Measurements from ENCODE around the gene KANSL1L. TPM values are rescaled to one million over a fixed set of nuclear protein-coding genes. Genes with fewer than 3 reads are reported as not detected.

KANSL1L gene
- total RNA-seq, 2 experiments from 2014 or later: 6.7 to 7.0 TPM

DNA sequence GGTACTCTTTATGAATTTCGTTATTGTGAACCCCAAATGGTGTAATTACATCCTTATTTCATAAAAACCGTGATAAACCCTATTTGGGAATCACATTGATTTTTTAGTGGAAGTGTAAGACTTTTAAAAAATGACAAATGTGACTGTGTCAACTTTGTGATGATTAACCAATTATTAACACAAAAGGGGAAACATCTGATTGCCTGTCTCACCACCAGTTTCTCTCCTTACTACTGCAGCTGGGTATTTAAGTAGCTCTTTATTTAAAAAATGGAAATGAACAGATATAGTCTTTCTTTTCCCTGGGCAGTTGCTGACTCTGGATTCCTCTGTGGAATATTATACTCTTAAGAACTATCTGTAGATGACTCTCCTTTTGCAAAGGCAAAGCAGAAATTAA lies 180.4 kb downstream of the KANSL1L start:
- Histone ChIP-seq H3K27me3 (ENCODE audit: control insufficient read depth in 1 of 2, insufficient read depth in 2 of 2, low read length in 2 of 2) (no peaks in the 10 kb centered on the region), H3K27ac (ENCODE audit: low read depth in 1 of 2, low read length in 2 of 2) (no peak overlapping the region), H3K4me3 (ENCODE audit: low read length) (no peak overlapping the region), H3K36me3 (ENCODE audit: insufficient read depth, low read length) (no peaks in the 10 kb centered on the region), H3K4me1 (ENCODE audit: insufficient read depth, low read length) (no peaks in the 10 kb centered on the region), H3K9me3 (ENCODE audit: control insufficient read depth in 1 of 2, insufficient read depth in 1 of 2, low read length in 2 of 2) (no peaks in the 10 kb centered on the region)
- H3K36me3 Mint-ChIP-seq (ENCODE audit: low read depth): no peaks in the 10 kb centered on the region
- no peaks in the 10 kb centered on the region for H3K4me1 Mint-ChIP-seq (ENCODE audit: low read depth)
- ChIA-PET CTCF (interaction anchor here (0.9 kb wide), 1 partner anchor 106 kb away, joined by 3 read pairs; no protein-coding TSS in a partner anchor), POLR2A (no interaction called here)
- H3K27ac Mint-ChIP-seq: no peak overlapping the region
- no peaks in the 10 kb centered on the region for H3K9me3 Mint-ChIP-seq
- DNase-seq (no peak), ATAC-seq (ENCODE audit: poor library complexity) (no peak)
- intact Hi-C loops (cut with DNase I, micrococcal nuclease): no loop called here
- TF ChIP-seq, protein P1, sequence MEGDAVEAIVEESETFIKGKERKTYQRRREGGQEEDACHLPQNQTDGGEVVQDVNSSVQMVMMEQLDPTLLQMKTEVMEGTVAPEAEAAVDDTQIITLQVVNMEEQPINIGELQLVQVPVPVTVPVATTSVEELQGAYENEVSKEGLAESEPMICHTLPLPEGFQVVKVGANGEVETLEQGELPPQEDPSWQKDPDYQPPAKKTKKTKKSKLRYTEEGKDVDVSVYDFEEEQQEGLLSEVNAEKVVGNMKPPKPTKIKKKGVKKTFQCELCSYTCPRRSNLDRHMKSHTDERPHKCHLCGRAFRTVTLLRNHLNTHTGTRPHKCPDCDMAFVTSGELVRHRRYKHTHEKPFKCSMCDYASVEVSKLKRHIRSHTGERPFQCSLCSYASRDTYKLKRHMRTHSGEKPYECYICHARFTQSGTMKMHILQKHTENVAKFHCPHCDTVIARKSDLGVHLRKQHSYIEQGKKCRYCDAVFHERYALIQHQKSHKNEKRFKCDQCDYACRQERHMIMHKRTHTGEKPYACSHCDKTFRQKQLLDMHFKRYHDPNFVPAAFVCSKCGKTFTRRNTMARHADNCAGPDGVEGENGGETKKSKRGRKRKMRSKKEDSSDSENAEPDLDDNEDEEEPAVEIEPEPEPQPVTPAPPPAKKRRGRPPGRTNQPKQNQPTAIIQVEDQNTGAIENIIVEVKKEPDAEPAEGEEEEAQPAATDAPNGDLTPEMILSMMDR (IDR thresholded peaks at IDR 0.05): no peak
- H3K27me3 Mint-ChIP-seq: peaks cover 14% of the 10 kb centered on the region
- no peak overlapping the region for H3K4me3 Mint-ChIP-seq

DNA sequence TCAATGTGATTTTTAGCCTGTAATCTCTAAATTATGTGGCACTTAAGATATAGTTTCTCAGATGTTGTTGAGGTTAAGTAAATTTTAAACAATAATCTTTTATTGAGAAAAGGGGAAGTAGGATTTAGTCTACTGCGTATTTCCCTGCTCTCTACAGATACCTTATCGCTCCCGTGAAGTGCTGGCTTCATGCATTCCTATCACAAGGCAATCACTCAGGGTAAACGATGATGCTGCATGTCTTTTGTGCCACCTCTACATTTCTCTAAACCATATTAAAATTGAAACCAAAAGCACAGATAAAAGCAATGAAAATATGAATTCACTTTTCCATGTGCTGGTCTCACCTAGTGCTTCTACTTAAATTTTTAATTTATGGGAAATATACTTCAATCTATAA lies 183.2 kb downstream of the KANSL1L start:
- H3K36me3 Mint-ChIP-seq (ENCODE audit: low read depth): no peaks in the 10 kb centered on the region
- ChIA-PET POLR2A (no interaction called here), CTCF (no interaction called here)
- no peak for DNase-seq
- H3K4me3 Mint-ChIP-seq: no peak overlapping the region
- Histone ChIP-seq H3K27ac (ENCODE audit: low read depth in 1 of 2, low read length in 2 of 2) (no peak overlapping the region), H3K4me1 (ENCODE audit: insufficient read depth, low read length) (no peaks in the 10 kb centered on the region), H3K9me3 (ENCODE audit: control insufficient read depth in 1 of 2, insufficient read depth in 1 of 2, low read length in 2 of 2) (no peaks in the 10 kb centered on the region), H3K4me3 (ENCODE audit: low read length) (no peak overlapping the region), H3K36me3 (ENCODE audit: insufficient read depth, low read length) (no peaks in the 10 kb centered on the region), H3K27me3 (ENCODE audit: control insufficient read depth in 1 of 2, insufficient read depth in 2 of 2, low read length in 2 of 2) (no peaks in the 10 kb centered on the region)
- no peaks in the 10 kb centered on the region for H3K4me1 Mint-ChIP-seq (ENCODE audit: low read depth)
- peaks cover 28% of the 10 kb centered on the region for H3K27me3 Mint-ChIP-seq
- no peak overlapping the region for H3K27ac Mint-ChIP-seq
- intact Hi-C loops (cut with DNase I, micrococcal nuclease): no loop called here
- TF ChIP-seq, protein P1 (IDR thresholded peaks at IDR 0.05): no peak
- ATAC-seq (ENCODE audit: poor library complexity): no peak
- no peaks in the 10 kb centered on the region for H3K9me3 Mint-ChIP-seq

DNA sequence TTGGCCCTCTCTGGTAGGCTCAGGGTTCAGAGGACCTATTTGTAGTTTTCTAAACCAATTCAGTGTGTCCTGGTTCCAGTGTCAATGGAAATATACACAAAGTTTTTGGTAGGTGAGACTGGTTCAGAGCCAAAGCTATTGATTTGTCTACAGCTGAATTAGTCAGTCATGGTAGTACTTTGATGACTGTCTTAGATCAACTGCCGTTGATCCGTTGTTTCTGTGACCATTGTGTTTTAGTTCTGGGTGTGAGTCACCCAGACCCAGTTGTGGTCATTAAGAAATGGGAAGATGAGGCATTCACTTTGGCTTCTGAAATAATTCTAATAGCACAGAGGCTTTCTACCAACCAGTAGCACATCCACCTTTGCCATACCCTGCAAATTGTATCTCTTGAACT lies 184.8 kb downstream of the KANSL1L start:
- Histone ChIP-seq H3K9me3 (ENCODE audit: control insufficient read depth in 1 of 2, insufficient read depth in 1 of 2, low read length in 2 of 2) (no peaks in the 10 kb centered on the region), H3K27ac (ENCODE audit: low read depth in 1 of 2, low read length in 2 of 2) (no peak overlapping the region), H3K27me3 (ENCODE audit: control insufficient read depth in 1 of 2, insufficient read depth in 2 of 2, low read length in 2 of 2) (no peaks in the 10 kb centered on the region), H3K4me3 (ENCODE audit: low read length) (no peak overlapping the region), H3K4me1 (ENCODE audit: insufficient read depth, low read length) (no peaks in the 10 kb centered on the region), H3K36me3 (ENCODE audit: insufficient read depth, low read length) (no peaks in the 10 kb centered on the region)
- Mint-ChIP-seq H3K4me1 (ENCODE audit: low read depth) (no peaks in the 10 kb centered on the region), H3K27ac (no peak overlapping the region), H3K27me3 (peaks cover 28% of the 10 kb centered on the region), H3K4me3 (no peak overlapping the region), H3K9me3 (no peaks in the 10 kb centered on the region), H3K36me3 (ENCODE audit: low read depth) (no peaks in the 10 kb centered on the region)
- POLR2A ChIA-PET: no interaction called here
- intact Hi-C loops (cut with DNase I, micrococcal nuclease): no loop called here
- peak in 2 of 14 experiments; percentile 27 to 46 for DNase-seq
- CTCF ChIA-PET: interaction anchor here (1.4 kb wide), 1 partner anchor 9 kb away, joined by 3 read pairs; no protein-coding TSS in a partner anchor
- TF ChIP-seq, protein P1 (IDR thresholded peaks at IDR 0.05): no peak
- ATAC-seq (ENCODE audit: poor library complexity): no peak

Data from CD4-positive, alpha-beta T cell (primary cell).